Measurements from ENCODE around the gene ZNF692. TPM values are rescaled to one million over a fixed set of nuclear protein-coding genes. Genes with fewer than 3 reads are reported as not detected.

Gene ZNF692
- total RNA-seq, 1 donor from 2014 or later, result 26.8 TPM

GRCh38 chr1:248873993-248874533, 15.2 kb upstream of the ZNF692 start:
- peaks cover 11% of the 10 kb centered on the region for H3K36me3 Mint-ChIP-seq (ENCODE audit: low read depth, unreplicated experiment)
- no peaks in the 10 kb centered on the region for H3K9me3 Mint-ChIP-seq (ENCODE audit: unreplicated experiment)
- TF ChIP-seq CTCF (IDR thresholded peaks at IDR 0.05; ENCODE audit: unreplicated experiment), result no peak
- peaks cover 5% of the 10 kb centered on the region for H3K4me1 Mint-ChIP-seq (ENCODE audit: unreplicated experiment)
- DNase-seq (ENCODE audit: low spot score), result peak; percentile 79
- peak overlapping the region; percentile 96 for H3K4me3 Mint-ChIP-seq (ENCODE audit: unreplicated experiment)
- H3K27ac Mint-ChIP-seq (ENCODE audit: unreplicated experiment), result peak overlapping the region; percentile 97
- H3K27me3 Mint-ChIP-seq (ENCODE audit: unreplicated experiment), result peaks cover 14% of the 10 kb centered on the region

GRCh38 chr1:248873409-248873992, 14.6 kb upstream of the ZNF692 start:
- Mint-ChIP-seq H3K9me3 (ENCODE audit: unreplicated experiment) (no peaks in the 10 kb centered on the region), H3K4me1 (ENCODE audit: unreplicated experiment) (peaks cover 5% of the 10 kb centered on the region), H3K36me3 (ENCODE audit: low read depth, unreplicated experiment) (peaks cover 11% of the 10 kb centered on the region), H3K27ac (ENCODE audit: unreplicated experiment) (peak overlapping the region; percentile 97), H3K4me3 (ENCODE audit: unreplicated experiment) (peak overlapping the region; percentile 96), H3K27me3 (ENCODE audit: unreplicated experiment) (peaks cover 14% of the 10 kb centered on the region)
- no peak for TF ChIP-seq CTCF (IDR thresholded peaks at IDR 0.05; ENCODE audit: unreplicated experiment)
- DNase-seq (ENCODE audit: low spot score), result peak; percentile 99

GRCh38 chr1:248872752-248873408, 14.0 kb upstream of the ZNF692 start:
- Mint-ChIP-seq H3K4me1 (ENCODE audit: unreplicated experiment) (peaks cover 5% of the 10 kb centered on the region), H3K36me3 (ENCODE audit: low read depth, unreplicated experiment) (peaks cover 11% of the 10 kb centered on the region), H3K27me3 (ENCODE audit: unreplicated experiment) (peaks cover 14% of the 10 kb centered on the region), H3K4me3 (ENCODE audit: unreplicated experiment) (peak overlapping the region; percentile 96), H3K9me3 (ENCODE audit: unreplicated experiment) (no peaks in the 10 kb centered on the region), H3K27ac (ENCODE audit: unreplicated experiment) (peak overlapping the region; percentile 97)
- DNase-seq (ENCODE audit: low spot score), result peak; percentile 61
- TF ChIP-seq CTCF (IDR thresholded peaks at IDR 0.05; ENCODE audit: unreplicated experiment), result no peak

GRCh38 chr1:248871837-248872401, 13.0 kb upstream of the ZNF692 start:
- no peak for DNase-seq (ENCODE audit: low spot score)
- TF ChIP-seq CTCF (IDR thresholded peaks at IDR 0.05; ENCODE audit: unreplicated experiment), result no peak
- peaks cover 5% of the 10 kb centered on the region for H3K4me1 Mint-ChIP-seq (ENCODE audit: unreplicated experiment)
- peak overlapping the region; percentile 81 for H3K4me3 Mint-ChIP-seq (ENCODE audit: unreplicated experiment)
- H3K27me3 Mint-ChIP-seq (ENCODE audit: unreplicated experiment), result peaks cover 14% of the 10 kb centered on the region
- H3K9me3 Mint-ChIP-seq (ENCODE audit: unreplicated experiment), result no peaks in the 10 kb centered on the region
- peaks cover 11% of the 10 kb centered on the region for H3K36me3 Mint-ChIP-seq (ENCODE audit: low read depth, unreplicated experiment)
- peak overlapping the region; percentile 61 for H3K27ac Mint-ChIP-seq (ENCODE audit: unreplicated experiment)

Measured in endothelial cell (in vitro differentiated cells).